ENCODE data around the gene SYNGR3. TPM values are rescaled to one million over a fixed set of nuclear protein-coding genes. Genes with fewer than 3 reads are reported as not detected.

Gene SYNGR3
- polyA plus RNA-seq, 10 donors, result 0.46 to 2.1 (median 0.98) TPM

DNA sequence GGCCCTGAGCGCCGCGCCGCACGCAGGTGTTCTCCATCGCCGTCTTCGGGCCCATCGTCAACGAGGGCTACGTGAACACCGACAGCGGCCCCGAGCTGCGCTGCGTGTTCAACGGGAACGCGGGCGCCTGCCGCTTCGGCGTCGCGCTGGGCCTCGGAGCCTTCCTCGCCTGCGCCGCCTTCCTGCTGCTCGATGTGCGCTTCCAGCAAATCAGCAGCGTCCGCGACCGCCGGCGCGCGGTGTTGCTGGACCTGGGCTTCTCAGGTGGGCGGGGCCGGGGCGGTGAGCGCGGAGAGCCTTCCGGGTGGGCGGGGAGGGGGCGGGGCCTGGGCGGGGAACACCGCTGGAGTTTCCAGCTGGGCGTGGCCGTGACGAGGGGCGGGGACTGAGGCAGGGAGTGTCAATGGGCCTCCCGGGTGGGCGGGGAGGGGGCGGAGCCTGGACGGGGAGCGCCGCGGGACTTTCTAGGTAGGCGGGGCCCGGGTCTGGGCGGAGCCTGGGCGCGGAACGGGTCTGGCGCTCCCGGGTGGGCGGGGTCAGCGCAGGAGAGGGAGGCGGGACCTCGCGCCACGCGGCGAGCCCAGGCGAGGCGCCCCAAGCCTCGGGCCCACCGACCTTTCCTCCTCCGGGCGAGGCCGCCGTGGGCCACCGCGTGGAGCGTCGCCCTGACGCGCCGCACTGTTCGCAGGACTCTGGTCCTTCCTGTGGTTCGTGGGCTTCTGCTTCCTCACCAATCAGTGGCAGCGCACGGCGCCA, 2.4 kb downstream of the SYNGR3 start:
- DNase-seq, result peak; percentile 86 to 88 (median 88)

GRCh38 chr16:1992704-1993317, 3.0 kb downstream of the SYNGR3 start:
- DNase-seq, result no peak

GRCh38 chr16:1993731-1994131, 4.0 kb downstream of the SYNGR3 start:
- no peak for DNase-seq

DNA sequence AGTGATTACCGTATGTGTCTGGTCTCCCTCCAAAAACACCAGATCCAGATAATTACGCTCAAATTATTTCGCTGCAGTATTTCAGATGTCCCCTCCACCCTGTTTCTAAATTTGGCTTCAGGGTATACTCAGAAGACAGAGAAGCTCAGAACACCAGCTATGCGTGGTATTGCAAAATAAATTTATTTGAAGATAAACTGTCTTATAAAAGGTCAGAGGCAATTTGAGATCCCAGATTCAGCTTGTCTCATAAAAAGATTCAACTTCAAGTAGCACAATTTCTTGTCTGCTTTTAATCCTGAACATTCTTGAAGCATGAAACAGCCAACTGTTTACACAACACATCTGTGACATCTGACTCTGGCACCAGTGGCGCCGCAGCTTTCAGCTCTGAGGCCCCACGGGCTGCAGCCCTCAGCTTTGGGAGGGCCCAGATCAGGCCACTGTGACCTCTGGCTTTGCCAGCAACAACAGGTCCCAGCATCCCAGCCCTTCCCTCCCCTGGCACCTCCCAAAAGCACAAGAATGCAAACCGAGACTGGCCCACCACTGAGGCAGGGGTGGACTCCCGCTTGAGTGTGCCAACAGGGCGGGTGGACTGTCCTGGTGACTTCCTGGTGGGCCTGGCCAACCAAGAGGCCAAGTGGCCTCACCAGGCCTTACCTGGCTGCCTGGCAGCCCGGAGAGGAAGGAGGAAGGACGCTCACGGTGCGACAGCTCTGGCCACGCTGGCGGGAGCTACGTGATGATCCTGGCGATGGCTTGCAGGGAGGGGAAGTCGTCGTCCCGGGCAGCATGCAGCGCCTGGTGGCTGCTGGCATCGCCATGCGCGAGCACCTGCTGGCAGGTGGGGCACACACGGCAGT, 8.0 kb downstream of the SYNGR3 start:
- DNase-seq, result no peak

GRCh38 chr16:1998360-1998835, 8.6 kb downstream of the SYNGR3 start:
- DNase-seq, result no peak

DNA sequence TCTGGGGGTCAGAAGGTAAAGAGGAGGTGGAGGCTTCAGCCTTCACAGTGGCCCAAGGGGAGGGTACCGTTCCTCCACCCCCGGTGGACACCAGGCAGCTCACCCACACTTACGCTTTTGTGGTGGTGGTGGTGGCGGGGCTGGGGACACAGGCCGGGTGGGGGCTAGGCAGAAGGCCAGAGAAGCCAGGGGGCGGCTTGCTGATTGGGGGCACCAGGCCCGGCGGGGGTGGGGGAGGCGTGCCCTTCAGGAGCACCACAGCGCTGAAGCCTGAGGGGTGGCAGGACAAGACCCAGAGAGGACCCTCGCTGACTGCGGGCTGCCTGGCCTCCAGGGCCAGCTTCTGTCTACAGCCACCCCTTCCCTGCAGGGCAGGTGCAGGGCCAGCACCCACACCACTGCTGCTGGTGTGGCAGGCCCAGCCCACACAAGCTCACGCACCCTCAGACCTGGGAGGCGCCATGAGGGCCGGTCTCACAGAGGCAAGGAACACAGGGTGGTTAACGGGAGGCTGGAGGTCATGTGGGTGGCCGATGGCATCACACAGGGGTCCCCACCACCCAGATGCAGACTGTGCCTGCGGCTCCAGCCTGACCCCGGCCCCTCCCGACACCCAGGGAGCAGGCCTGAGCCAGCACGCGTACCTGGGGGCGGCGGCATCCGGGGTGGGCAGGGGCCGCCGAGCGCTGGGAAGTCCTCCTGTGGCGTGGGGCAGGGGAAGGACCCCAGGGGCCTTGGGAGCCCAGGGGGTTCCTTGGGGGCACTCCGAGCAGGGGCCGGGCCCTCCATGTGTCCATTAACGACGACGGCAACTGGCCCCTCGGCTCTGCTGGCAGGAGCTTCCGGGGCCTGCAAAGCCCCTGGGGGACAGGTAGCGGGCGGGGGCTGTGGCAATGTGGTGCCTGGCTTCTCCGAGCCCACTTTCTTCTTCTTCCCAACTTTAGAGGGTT, 9.4 kb downstream of the SYNGR3 start:
- DNase-seq, result no peak

DNA sequence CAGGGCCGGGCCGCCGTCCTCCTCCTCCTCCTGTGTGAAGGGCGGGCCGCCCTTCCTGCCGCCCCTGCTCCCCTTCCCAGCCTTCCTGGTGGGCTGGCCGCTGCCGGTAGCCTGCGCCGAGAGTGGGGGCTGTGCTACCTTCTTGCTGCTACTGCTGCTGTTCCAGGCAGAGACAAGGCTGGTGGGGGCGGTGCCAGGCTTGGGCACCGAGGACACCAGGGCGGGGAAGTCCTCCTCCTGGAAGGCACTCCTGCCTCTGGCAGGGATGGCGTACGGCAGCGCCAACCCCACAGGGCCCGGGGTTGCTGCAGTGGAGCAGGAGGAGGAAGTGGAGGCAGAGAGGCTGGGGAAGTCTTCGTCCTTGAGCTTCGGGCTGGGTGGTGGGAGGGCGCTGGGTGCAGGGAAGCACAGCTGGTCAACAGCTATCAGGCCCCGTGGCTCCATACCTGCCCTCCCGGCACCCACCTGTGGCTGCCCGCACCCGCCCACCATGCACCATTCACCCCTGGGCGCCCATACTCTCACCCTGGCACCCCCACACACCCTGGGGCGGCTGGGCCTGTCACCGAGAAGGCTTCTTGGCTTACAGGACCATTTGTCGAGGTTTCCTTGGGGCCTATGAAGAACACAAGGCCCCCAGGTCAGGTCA, 10.2 kb downstream of the SYNGR3 start:
- no peak for DNase-seq

DNA sequence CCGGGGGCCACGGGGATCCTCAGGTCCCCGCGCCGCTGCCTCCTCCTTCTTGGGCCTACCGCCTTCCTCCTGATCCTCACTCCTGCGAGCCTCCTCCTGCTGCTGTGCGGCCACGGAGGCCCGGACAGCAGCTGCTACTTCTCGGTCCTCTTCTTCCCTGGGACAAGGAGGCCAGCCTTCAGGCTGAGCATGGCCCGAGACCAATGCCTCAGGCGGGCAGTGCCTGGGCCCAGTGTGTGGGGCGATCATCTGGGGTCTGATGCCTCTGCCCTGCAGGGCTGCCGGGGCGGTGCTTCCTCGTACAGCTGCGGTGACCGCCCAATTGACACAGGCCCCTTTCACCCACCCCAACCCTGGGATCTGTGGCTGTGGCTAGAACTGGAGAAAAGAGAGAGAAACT, 11.3 kb downstream of the SYNGR3 start:
- DNase-seq, result no peak

- no peak for DNase-seq
Measured at GRCh38 chr16:2001456-2002355, 11.9 kb downstream of the SYNGR3 start.

DNA sequence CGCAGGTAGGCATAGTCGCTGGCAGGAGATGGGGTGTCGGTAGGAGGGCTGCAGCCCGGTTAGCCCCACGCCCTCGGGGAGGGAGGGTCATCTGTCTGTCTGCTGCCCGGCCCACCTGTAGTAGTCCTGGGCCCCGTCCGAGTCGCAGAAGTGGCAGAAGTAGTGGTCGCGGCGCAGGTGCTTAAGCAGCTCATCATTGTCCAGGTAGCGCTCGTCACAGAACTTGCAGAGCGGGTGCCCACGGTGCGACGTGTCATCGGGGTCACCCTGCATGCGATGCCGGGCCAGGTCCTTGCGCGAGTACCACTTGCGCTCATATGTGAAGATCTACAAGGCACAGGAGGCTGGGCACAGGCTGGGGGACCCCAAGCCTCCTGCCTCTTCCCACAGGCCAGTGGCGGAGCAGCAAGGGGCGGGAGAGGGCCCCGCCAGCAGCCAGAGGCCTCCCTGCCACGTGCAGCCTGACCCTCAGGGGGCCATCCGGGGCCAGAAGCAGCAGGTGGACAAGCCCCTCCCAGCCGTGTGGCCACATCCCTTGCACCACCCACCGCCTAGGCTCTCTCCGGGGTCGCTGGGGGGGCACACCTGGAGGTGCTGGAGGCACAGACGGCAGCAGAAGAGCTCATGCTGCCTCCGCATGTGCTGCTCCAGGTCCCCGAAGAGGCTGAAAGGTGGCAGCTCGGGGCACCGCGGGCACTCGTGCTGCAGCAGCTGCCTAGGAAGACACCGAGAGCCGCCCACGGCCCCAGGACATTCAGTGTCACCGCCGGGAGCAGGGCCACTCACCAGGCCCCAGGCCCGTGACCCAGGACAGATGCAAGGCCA, 12.8 kb downstream of the SYNGR3 start:
- DNase-seq, result no peak

DNA sequence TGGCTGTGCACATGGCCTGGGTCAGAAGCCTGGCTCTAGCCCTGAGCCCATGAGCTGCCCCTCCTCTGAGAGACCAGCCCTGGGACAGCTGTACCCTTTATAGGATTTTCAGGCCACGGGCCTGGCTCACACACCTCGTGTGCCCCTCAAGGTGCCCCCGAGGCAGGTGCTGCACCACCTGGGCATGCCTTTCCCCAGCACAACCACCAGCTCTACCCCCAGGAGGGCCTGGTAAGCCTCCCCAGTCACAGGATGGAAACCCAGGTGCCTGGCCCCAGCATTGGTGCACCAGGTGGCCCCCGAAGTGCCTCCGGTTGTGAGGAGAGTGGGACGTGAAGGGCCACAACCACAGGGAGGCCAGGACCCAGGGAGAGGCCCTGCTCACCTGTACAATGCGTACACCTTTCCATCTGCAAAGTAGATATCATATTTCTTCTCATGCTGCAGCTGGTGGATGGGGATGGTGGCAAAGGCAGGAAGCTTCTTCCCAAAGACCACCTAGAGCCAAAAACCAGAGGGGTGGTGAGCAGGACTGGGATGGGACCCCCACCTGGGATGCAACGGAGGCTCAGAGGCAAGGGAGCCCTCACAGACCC, 13.6 kb downstream of the SYNGR3 start:
- no peak for DNase-seq

- DNase-seq, result peak; percentile 87 to 91 (median 90)
Measured at GRCh38 chr16:2003827-2004641, 14.3 kb downstream of the SYNGR3 start.

DNA sequence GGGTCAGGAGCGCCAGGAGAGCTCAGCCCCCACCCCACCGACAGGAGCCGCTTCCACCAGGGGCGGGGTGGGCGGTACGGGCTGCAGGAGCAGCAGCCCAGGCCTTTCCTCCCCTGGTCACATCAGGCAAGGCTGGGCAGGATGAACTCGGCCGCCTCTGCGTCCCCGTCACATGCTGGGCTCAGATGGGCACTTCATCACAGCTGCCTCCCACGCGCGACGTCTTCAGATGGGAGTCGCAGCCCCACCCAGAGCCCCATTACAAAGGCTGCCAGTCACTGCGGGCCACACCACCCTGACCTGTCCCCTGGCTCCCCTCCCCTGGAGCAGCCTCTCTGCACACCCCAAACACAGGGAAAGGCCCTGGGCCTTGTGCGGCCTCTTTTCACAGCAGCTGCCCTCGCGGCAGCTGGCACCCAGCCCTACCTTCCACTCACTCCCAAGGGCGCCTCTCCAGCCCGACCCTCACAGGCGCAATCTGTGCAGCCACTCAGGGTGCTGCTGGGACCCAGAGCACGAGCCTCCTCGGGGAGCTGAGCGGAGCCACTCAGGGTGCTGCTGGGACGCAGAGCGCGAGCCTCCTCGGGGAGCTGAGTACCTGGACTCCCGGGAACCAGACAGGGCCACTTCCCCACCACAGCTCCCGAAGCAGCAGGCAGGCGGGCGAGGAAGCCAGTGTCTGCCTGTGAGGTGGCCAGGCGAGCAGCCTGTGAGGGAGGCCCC, 15.2 kb downstream of the SYNGR3 start:
- no peak for DNase-seq

DNA sequence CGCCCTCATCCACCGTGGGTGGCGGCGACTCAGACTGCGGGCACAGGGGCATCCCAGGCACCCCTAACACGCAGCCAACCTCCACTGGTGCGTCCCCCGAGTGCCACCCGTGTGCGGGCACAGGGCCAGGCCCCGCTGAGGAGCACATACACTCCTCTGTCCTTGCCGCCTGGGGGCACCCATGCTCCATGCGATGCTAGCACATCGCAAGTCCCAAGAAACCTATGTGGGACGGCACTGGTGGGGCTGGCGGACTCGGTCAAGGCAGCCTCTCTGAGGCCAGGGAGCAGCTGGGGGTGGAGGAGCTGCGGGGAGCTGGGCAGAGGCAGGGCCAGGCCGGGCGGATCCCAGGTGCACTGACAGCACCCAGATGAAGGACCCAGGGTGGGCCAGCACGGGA, 15.9 kb downstream of the SYNGR3 start:
- DNase-seq, result no peak

- DNase-seq, result no peak
Measured at GRCh38 chr16:2006317-2006716, 16.5 kb downstream of the SYNGR3 start.

- no peak for DNase-seq
Measured at GRCh38 chr16:2007081-2007836, 17.5 kb downstream of the SYNGR3 start.
